Measurements from ENCODE around the gene ARHGEF11. TPM values are rescaled to one million over a fixed set of nuclear protein-coding genes. Genes with fewer than 3 reads are reported as not detected.

ARHGEF11 gene
- total and polyA plus RNA-seq, 9 of the 15 experiments (the other 6 are each of a cell fraction or from before 2014, with no cell fraction given): 0.14 to 15.5 (median 9.0) TPM

- TF ChIP-seq ZNF449 (CRISPR knock-in tag; IDR thresholded peaks at IDR 0.05) (no peak), IRF1 (CRISPR knock-in tag; IDR thresholded peaks at IDR 0.05; ENCODE audit: borderline replicate concordance) (no peak), ZNF780A (CRISPR knock-in tag; IDR thresholded peaks at IDR 0.05) (no peak), CTBP1 (IDR thresholded peaks at IDR 0.05; ENCODE audit: borderline replicate concordance) (no peak), NEUROD1 (IDR thresholded peaks at IDR 0.05; ENCODE audit: borderline replicate concordance, low read depth, low read length, partially characterized antibody) (no peak), FOXK1 (CRISPR knock-in tag; IDR thresholded peaks at IDR 0.05; ENCODE audit: borderline replicate concordance) (no peak), ZNF212 (CRISPR knock-in tag; IDR thresholded peaks at IDR 0.05) (no peak), POLR2AphosphoS2 (IDR thresholded peaks at IDR 0.05; ENCODE audit: low read length) (no peak)
Measured at GRCh38 chr1:157091186-157091585, 45.6 kb upstream of the ARHGEF11 start (continued).

- ChIA-PET POLR2A (interaction anchor here (0.5 to 2.1 kb wide), 11 partner anchors 8 to 415 kb away, joined by 3 to 14 read pairs (median 5); partner anchors contain the start of gene ETV3L), CTCF (ENCODE audit: low intra/inter-chr PET ratio) (interaction anchor here (1.1 to 5.9 kb wide), 2 partner anchors 66 to 398 kb away, joined by 5 to 133 read pairs; no protein-coding TSS in a partner anchor)
- in situ Hi-C loops (cut with MboI): loop anchor here (10.0 kb wide), 1 partner anchor 404 kb away; no protein-coding TSS in a partner anchor
- intact Hi-C loops (cut with micrococcal nuclease): loop anchor here (1.0 to 10.0 kb wide), 2 partner anchors 66 to 404 kb away; no protein-coding TSS in a partner anchor
- Histone ChIP-seq H2AFZ (ENCODE audit: low read depth, low read length) (0 out of 2 replicates have a peak overlapping the region, but pooled peaks have one; percentile 10), H3K27me3 (ENCODE audit: control insufficient read depth in 2 of 2, insufficient read depth in 2 of 2, low read length in 2 of 2) (no peaks in the 10 kb centered on the region), H3K9me1 (ENCODE audit: control insufficient read depth, insufficient read depth, low read length) (no peaks in the 10 kb centered on the region), H3K4me3 (no peak overlapping the region), H3K27ac (ENCODE audit: extremely low read depth, low read depth, low read length) (no peak overlapping the region), H3K9me3 (replicated peaks; ENCODE audit: control insufficient read depth, insufficient read depth, low read depth, low read length) (no peaks in the 10 kb centered on the region), H3K9ac (ENCODE audit: insufficient read depth in 1 of 2, low read depth in 2 of 2, low read length in 2 of 2) (no peak overlapping the region), H3K79me2 (ENCODE audit: control insufficient read depth, insufficient read depth, low read length) (no peaks in the 10 kb centered on the region), H3K4me1 (replicated peaks in 1 of 2; ENCODE audit: control insufficient read depth in 2 of 2, insufficient read depth in 2 of 2, low read length in 2 of 2) (peaks cover 2 to 4% of the 10 kb centered on the region in 2 experiments; a peak in 2 of 5 replicates), H3K4me2 (ENCODE audit: insufficient read depth, low read length) (no peak overlapping the region), H3K36me3 (ENCODE audit: control insufficient read depth, insufficient read depth, low read length) (no peaks in the 10 kb centered on the region), H4K20me1 (replicated peaks; ENCODE audit: control insufficient read depth, insufficient read depth, low read length) (no peaks in the 10 kb centered on the region; the same call in 1 of the 2 replicates)
- WGBS (ENCODE audit: insufficient coverage, low coverage, missing lambda C conversion rate): 8% methylated on average over 3 of the region's 3 CpGs
- no peak for DNase-seq (ENCODE audit: extremely low read depth in 1 of 4, low spot score in 3 of 4)
- FAIRE-seq: no peak
- ATAC-seq: no peak
- BruUV-seq (replicated peaks): no TSS peak
- TF ChIP-seq ZBTB8A (IDR thresholded peaks at IDR 0.05; ENCODE audit: partially characterized antibody): no peak
- TF ChIP-seq ZNF41 (CRISPR knock-in tag; conservative IDR thresholded peaks at IDR 0.05): no peak
- TF ChIP-seq GMEB1 (CRISPR knock-in tag; IDR thresholded peaks at IDR 0.05): no peak
- TF ChIP-seq FOXJ3 (CRISPR knock-in tag; IDR thresholded peaks at IDR 0.05): no peak
- no peak for TF ChIP-seq NCOA1 (IDR thresholded peaks at IDR 0.05; ENCODE audit: low read depth)
- TF ChIP-seq CEBPG (CRISPR knock-in tag; IDR thresholded peaks at IDR 0.05): no peak
- no peak for TF ChIP-seq CEBPG (tag; conservative IDR thresholded peaks at IDR 0.05 in 1 of 2, IDR thresholded peaks at IDR 0.05 in 1 of 2)
- no peak for TF ChIP-seq ATF7 (IDR thresholded peaks at IDR 0.05)
- no peak for TF ChIP-seq NONO (IDR thresholded peaks at IDR 0.05; ENCODE audit: low read depth in 2 of 2, low read length in 1 of 2)
Measured at GRCh38 chr1:157090771-157091170, 45.2 kb upstream of the ARHGEF11 start.

Measured in K562 (cell line).